ENCODE data around the gene ANKRD7. TPM values are rescaled to one million over a fixed set of nuclear protein-coding genes. Genes with fewer than 3 reads are reported as not detected.
"Not testable (repeated sequence)": the region's sequence is repeated elsewhere in the genome, so short reads cannot be mapped to it uniquely, and the experiment has no call there.

ANKRD7 gene
- total RNA-seq, 2 donors from 2014 or later: 2.6 TPM; not detected in 1

DNA sequence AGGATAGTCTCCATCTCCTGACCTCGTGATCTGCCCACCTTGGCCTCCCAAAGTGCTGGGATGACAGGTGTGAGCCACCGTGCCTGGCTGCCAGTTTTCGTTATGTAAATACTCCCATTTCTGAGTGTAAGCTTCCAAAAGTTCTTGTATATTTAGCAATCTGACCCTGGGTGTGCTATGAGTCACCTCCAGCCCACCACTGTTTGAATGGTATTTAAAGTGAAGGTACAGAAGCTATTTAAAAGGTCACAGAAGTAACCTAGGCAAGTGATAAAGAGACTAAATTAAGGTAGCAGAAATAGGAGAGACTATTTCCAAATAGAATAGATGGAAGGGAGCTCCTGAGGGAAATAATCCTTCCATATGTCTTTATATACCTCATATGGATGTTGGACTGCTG is 3.9 kb upstream of the ANKRD7 start:
- Histone ChIP-seq H3K27ac (no peak overlapping the region), H3K4me3 (no peak overlapping the region), H3K4me1 (no peaks in the 10 kb centered on the region), H3K9me3 (no peaks in the 10 kb centered on the region), H3K36me3 (replicated peaks in 1 of 2; ENCODE audit: insufficient read depth in 1 of 2, low read depth in 2 of 2) (no peaks in the 10 kb centered on the region), H3K27me3 (no peaks in the 10 kb centered on the region)
- ATAC-seq: no peak
- intact Hi-C loops (cut with DNase I): no loop called here
- 51 to 59% methylated on average over 3 of the region's 3 CpGs for WGBS, 2 donors
- DNase-seq: no peak
- TF ChIP-seq, protein P1, sequence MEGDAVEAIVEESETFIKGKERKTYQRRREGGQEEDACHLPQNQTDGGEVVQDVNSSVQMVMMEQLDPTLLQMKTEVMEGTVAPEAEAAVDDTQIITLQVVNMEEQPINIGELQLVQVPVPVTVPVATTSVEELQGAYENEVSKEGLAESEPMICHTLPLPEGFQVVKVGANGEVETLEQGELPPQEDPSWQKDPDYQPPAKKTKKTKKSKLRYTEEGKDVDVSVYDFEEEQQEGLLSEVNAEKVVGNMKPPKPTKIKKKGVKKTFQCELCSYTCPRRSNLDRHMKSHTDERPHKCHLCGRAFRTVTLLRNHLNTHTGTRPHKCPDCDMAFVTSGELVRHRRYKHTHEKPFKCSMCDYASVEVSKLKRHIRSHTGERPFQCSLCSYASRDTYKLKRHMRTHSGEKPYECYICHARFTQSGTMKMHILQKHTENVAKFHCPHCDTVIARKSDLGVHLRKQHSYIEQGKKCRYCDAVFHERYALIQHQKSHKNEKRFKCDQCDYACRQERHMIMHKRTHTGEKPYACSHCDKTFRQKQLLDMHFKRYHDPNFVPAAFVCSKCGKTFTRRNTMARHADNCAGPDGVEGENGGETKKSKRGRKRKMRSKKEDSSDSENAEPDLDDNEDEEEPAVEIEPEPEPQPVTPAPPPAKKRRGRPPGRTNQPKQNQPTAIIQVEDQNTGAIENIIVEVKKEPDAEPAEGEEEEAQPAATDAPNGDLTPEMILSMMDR (IDR thresholded peaks at IDR 0.05): no peak
- no peak for TF ChIP-seq POLR2A (IDR thresholded peaks at IDR 0.05)

- no peak overlapping the region for H3K27ac ChIP-seq
- intact Hi-C loops (cut with DNase I): no loop called here
- DNase-seq: no peak
- no peaks in the 10 kb centered on the region for H3K36me3 ChIP-seq (replicated peaks in 1 of 2; ENCODE audit: insufficient read depth in 1 of 2, low read depth in 2 of 2)
- no peak for ATAC-seq
- TF ChIP-seq POLR2A (IDR thresholded peaks at IDR 0.05): no peak
- TF ChIP-seq, protein P1 (IDR thresholded peaks at IDR 0.05): no peak
- 94% methylated on average over 1 of the region's 1 CpG for WGBS, 2 donors
- H3K27me3 ChIP-seq: no peaks in the 10 kb centered on the region
- no peaks in the 10 kb centered on the region for H3K9me3 ChIP-seq
- no peak overlapping the region for H3K4me3 ChIP-seq
- no peaks in the 10 kb centered on the region for H3K4me1 ChIP-seq
Measured at GRCh38 chr7:118222591-118222990, 1.9 kb upstream of the ANKRD7 start.

DNA sequence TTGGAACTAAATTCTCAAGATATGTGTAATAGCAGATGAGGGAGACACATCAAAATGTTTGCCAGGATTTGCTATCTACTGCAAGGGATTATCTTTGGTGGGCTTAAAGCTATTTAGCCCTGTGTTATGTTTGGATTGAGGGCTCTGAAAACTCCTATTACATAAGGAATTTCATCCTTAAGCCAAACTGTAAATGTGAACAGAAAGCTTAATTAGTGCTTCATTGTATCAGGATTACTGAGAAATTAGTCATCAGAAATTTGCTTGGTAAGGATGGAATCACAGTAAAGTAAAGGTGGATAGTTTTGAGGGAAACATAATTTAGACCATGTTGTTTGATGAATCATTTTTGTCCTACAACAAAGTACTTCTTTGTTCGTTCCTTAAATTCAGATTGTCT is 8.3 kb downstream of the ANKRD7 start:
- TF ChIP-seq, protein P1 (IDR thresholded peaks at IDR 0.05): no peak
- no peak for TF ChIP-seq POLR2A (IDR thresholded peaks at IDR 0.05)

GRCh38 chr7:118233799-118234198 is 9.3 kb downstream of the ANKRD7 start:
- no peaks in the 10 kb centered on the region for H3K27me3 ChIP-seq
- no peaks in the 10 kb centered on the region for H3K36me3 ChIP-seq (replicated peaks in 1 of 2; ENCODE audit: insufficient read depth in 1 of 2, low read depth in 2 of 2)
- TF ChIP-seq, protein P1 (IDR thresholded peaks at IDR 0.05): no peak
- no peak for TF ChIP-seq POLR2A (IDR thresholded peaks at IDR 0.05)
- intact Hi-C loops (cut with DNase I): no loop called here
- no peak overlapping the region for H3K4me3 ChIP-seq
- H3K9me3 ChIP-seq: no peaks in the 10 kb centered on the region
- 48 to 62% methylated on average over 1 of the region's 1 CpG for WGBS, 2 donors
- no peak overlapping the region for H3K27ac ChIP-seq
- ATAC-seq: no peak
- no peak for DNase-seq
- peaks cover 14% of the 10 kb centered on the region for H3K4me1 ChIP-seq

More for the DNA sequence above, 8.3 kb downstream of the ANKRD7 start:
- no peak for DNase-seq
- WGBS, 2 donors: 94 to 95% methylated on average over 1 of the region's 1 CpG
- H3K4me3 ChIP-seq: no peak overlapping the region
- no peak for ATAC-seq
- H3K9me3 ChIP-seq: no peaks in the 10 kb centered on the region
- intact Hi-C loops (cut with DNase I): no loop called here
- H3K4me1 ChIP-seq: peaks cover 14% of the 10 kb centered on the region
- no peak overlapping the region for H3K27ac ChIP-seq
- no peaks in the 10 kb centered on the region for H3K27me3 ChIP-seq
- H3K36me3 ChIP-seq (replicated peaks in 1 of 2; ENCODE audit: insufficient read depth in 1 of 2, low read depth in 2 of 2): no peaks in the 10 kb centered on the region

DNA sequence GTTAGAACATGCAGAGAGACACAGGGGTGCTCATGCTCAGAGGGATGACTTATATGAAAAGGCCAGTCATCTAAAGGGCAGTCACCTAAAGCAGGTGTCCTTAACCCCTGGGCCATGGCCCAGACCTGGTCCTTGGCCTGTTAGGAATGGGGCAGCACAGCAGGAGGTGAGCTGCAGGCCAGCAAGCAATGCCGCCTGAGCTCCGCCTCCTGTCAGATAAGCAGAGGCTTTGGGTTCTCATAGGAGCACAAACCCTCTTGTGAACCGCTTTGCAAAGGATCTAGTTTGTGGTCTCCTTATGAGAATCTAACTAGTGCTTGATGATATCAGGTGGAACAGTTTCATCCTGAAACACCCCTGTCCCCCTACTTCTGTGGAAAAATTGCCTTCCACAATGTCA is 14.5 kb downstream of the ANKRD7 start:
- no peak for TF ChIP-seq POLR2A (IDR thresholded peaks at IDR 0.05)
- TF ChIP-seq, protein P1 (IDR thresholded peaks at IDR 0.05): no peak
- WGBS, 2 donors: 90% methylated on average over 3 of the region's 3 CpGs; no CpG with 5 or more reads in 1 of the 2 donors
- no peaks in the 10 kb centered on the region for H3K36me3 ChIP-seq (replicated peaks in 1 of 2; ENCODE audit: insufficient read depth in 1 of 2, low read depth in 2 of 2)
- H3K27me3 ChIP-seq: no peaks in the 10 kb centered on the region
- intact Hi-C loops (cut with DNase I): no loop called here
- ATAC-seq: no peak
- no peak overlapping the region for H3K27ac ChIP-seq
- no peak overlapping the region for H3K4me3 ChIP-seq
- H3K4me1 ChIP-seq: peaks cover 6% of the 10 kb centered on the region
- DNase-seq: no peak
- no peaks in the 10 kb centered on the region for H3K9me3 ChIP-seq

GRCh38 chr7:118240320-118240719 is 15.8 kb downstream of the ANKRD7 start:
- H3K4me3 ChIP-seq; H3K36me3 ChIP-seq (replicated peaks in 1 of 2; ENCODE audit: insufficient read depth in 1 of 2, low read depth in 2 of 2); H3K9me3 ChIP-seq; intact Hi-C loops (cut with DNase I); DNase-seq; H3K27ac ChIP-seq; H3K27me3 ChIP-seq; ATAC-seq; H3K4me1 ChIP-seq: not testable (repeated sequence)
- WGBS, 2 donors: 92 to 97% methylated on average over 2 of the region's 2 CpGs
